A673 (cell line): ENCODE results near the gene MCAT. TPM values are rescaled to one million over a fixed set of nuclear protein-coding genes. Genes with fewer than 3 reads are reported as not detected.

Experiments
- BruUV-seq: library from RNA; stranded (reverse); fragments of 400-500 nt; replicated peaks from 2 replicates; lab custom pipeline; 2021; lab: Mats Ljungman, UMichigan
- CTCF ChIA-PET: fragments of 300-600 bp; sonication (Branson Sonifier 250); formaldehyde crosslinking; loops from one replicate; lab custom pipeline; 2022; ENCODE audit warnings: antibody characterized with exemption; lab: Charles Lee
- POLR2A ChIA-PET: fragments of 300-600 bp; sonication (Branson Sonifier 250); formaldehyde crosslinking; loops from one replicate; lab custom pipeline; 2022; ENCODE audit warnings: antibody characterized with exemption; ENCODE audit not compliant: low non-redundant PET; lab: Charles Lee
- DNase-seq: peaks from one replicate; pipeline ENCODE4 v3.0.0-alpha.2; 2015; ENCODE audit warnings: low spot score
- H3K27ac ChIP-seq: fragments of 200-600 bp; sonication (generic); 2 replicates; pipeline ENCODE4 v1.5.1; 2016; ENCODE audit warnings: mixed run types, low read depth, mild to moderate bottlenecking, mixed read lengths, antibody characterized with exemption, low read length; ENCODE audit not compliant: poor library complexity, severe bottlenecking
- H3K27me3 ChIP-seq: fragments of 200-600 bp; sonication (generic); replicated peaks from 2 replicates; pipeline ENCODE4 v1.6.1; 2017; ENCODE audit warnings: mixed run types, low read depth, mild to moderate bottlenecking, mixed read lengths, antibody characterized with exemption, low read length; ENCODE audit not compliant: insufficient read depth, poor library complexity
- H3K36me3 ChIP-seq: fragments of 200-600 bp; sonication (generic); 2 replicates; pipeline ENCODE4 v1.6.1; 2016; ENCODE audit warnings: mixed run types, mild to moderate bottlenecking, mixed read lengths, antibody characterized with exemption, low read length; ENCODE audit not compliant: insufficient read depth, poor library complexity, severe bottlenecking
- H3K4me1 ChIP-seq: fragments of 200-600 bp; sonication (generic); 2 replicates; pipeline ENCODE4 v1.6.1; 2017; ENCODE audit warnings: mixed run types, mild to moderate bottlenecking, mixed read lengths, antibody characterized with exemption, low read length; ENCODE audit not compliant: insufficient read depth, poor library complexity, severe bottlenecking
- H3K4me3 ChIP-seq: fragments of 200-600 bp; sonication (generic); 2 replicates; pipeline ENCODE4 v1.5.1; 2016; ENCODE audit warnings: low read depth, mixed run types, mild to moderate bottlenecking, mixed read lengths, low read length; ENCODE audit not compliant: poor library complexity, severe bottlenecking
- H3K9me3 ChIP-seq: fragments of 200-600 bp; sonication (generic); 2 replicates; pipeline ENCODE4 v1.6.1; 2016; ENCODE audit warnings: mixed run types, low read depth, mild to moderate bottlenecking, mixed read lengths, antibody characterized with exemption, low read length; ENCODE audit not compliant: poor library complexity, severe bottlenecking
- EZH2 ChIP-seq: fragments of 200-600 bp; sonication (generic); IDR thresholded peaks from 2 replicates; pipeline ENCODE4 v1.6.1; 2017; ENCODE audit warnings: borderline replicate concordance, low read depth, mild to moderate bottlenecking, mixed read lengths, antibody characterized with exemption, low read length; ENCODE audit not compliant: poor library complexity, severe bottlenecking
- intact Hi-C: fragments of 100-400 bp; cut with micrococcal nuclease; formaldehyde crosslinking; loops from one replicate; pipeline ENCODE4 v1.10.0; 2022; ENCODE audit not compliant: unreplicated experiment
- total RNA-seq: library from RNA; stranded (reverse); gene quantifications from 2 replicates; pipeline ENCODE4 v1.2.3, GENCODE V29; 2021
- TF ChIP-seq, protein P1 (sequence below): fragments of 300-800, 200-600 bp; sonication (generic); conservative IDR thresholded peaks from 2 replicates; pipeline ENCODE4 v1.5.1; 2017; ENCODE audit warnings: low read depth, mild to moderate bottlenecking, antibody characterized with exemption, low read length, moderate library complexity, mixed read lengths

The MCAT gene
- total RNA-seq, 1 experiment from 2014 or later: 32.2 TPM

DNA sequence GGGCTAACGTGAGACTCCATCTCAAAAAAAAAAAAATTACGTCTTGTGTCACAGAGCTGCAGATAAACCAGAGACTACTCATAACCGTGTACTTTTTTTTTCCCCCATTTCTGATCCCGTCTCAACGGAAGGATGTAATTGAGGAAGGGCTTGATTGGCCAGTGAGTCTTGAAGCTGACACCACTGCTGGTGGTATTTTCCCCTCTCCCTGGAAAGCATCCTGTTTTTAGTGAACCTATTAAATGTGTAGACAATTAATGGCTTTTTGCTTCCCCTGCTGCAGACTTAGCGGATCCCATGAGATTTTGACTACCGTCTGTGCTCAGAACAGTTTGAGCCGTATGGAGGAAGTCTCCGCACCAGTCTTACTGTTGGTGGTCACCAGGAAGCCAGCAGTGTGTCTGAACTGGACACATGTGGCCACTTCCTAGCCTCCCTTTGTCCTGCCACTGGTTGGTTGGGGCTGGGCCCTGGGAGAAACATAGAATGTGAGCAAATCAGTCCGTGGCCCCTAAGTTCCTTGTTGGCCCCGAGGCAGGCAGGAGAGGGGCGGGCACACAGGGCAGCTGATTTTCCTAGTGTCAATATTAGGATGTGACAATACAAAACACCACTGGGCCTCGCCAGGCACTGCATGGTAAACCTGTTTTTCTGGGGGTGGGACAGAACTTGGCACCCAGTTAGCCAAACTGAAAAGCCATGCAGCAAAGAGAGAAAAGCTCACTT, 29.5 kb downstream of the MCAT start:
- Histone ChIP-seq H3K27ac (peak overlapping the region; percentile 17), H3K4me3 (no peak overlapping the region), H3K36me3 (no peaks in the 10 kb centered on the region), H3K4me1 (peaks cover 11% of the 10 kb centered on the region), H3K27me3 (peaks cover 7% of the 10 kb centered on the region), H3K9me3 (no peaks in the 10 kb centered on the region)
- no TSS peak for BruUV-seq
- peak; percentile 83 for DNase-seq
- TF ChIP-seq, protein P1, sequence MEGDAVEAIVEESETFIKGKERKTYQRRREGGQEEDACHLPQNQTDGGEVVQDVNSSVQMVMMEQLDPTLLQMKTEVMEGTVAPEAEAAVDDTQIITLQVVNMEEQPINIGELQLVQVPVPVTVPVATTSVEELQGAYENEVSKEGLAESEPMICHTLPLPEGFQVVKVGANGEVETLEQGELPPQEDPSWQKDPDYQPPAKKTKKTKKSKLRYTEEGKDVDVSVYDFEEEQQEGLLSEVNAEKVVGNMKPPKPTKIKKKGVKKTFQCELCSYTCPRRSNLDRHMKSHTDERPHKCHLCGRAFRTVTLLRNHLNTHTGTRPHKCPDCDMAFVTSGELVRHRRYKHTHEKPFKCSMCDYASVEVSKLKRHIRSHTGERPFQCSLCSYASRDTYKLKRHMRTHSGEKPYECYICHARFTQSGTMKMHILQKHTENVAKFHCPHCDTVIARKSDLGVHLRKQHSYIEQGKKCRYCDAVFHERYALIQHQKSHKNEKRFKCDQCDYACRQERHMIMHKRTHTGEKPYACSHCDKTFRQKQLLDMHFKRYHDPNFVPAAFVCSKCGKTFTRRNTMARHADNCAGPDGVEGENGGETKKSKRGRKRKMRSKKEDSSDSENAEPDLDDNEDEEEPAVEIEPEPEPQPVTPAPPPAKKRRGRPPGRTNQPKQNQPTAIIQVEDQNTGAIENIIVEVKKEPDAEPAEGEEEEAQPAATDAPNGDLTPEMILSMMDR: no peak
- no peak for TF ChIP-seq EZH2
- intact Hi-C loops: no loop called here
- ChIA-PET POLR2A (interaction anchor here (0.6 to 0.7 kb wide), 3 partner anchors 333 to 603 kb away, joined by 3 to 10 read pairs (median 7); no protein-coding TSS in a partner anchor), CTCF (interaction anchor here (0.6 to 0.7 kb wide), 2 partner anchors 21 to 29 kb away, joined by 4 read pairs; no protein-coding TSS in a partner anchor)

DNA sequence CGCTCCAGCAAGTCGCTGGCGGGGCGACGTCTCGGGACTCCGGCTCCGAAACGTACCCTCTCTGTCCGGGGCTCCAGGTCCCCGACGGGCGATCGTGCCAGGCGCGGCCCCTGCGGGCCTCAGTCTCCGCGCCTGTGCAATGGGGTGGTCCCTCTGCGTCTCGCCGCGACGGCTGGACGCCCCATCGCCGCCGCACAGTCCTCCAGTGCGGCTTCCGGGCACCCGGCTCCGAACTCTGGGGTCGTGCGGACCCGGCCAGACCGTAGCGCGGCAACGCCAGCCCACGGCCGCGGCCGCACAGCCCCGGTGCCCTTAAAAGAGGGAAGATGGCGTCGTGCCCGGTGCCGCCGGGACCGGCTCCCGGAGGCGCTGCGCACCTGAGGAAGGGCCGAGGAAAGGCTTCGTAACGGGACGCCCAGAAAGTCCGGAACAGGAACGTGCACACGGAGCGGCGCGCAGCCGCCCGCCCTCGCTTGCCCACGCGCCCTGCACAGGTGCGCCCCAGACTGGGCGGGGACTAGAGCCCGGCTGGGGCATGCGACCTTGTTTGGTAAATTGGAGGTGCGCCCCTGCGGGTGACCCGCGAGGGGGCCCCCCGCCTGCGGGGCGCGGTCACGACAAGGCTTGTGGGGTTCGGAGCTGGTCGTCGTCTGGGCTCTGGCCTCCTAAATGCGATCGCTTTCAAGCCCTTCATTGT, 32.1 kb downstream of the MCAT start:
- no TSS peak for BruUV-seq
- no peak for DNase-seq
- intact Hi-C loops: no loop called here
- H3K4me1 ChIP-seq: peaks cover 11% of the 10 kb centered on the region
- peak overlapping the region; percentile 57 for H3K4me3 ChIP-seq
- ChIA-PET CTCF (no interaction called here), POLR2A (no interaction called here)
- no peaks in the 10 kb centered on the region for H3K9me3 ChIP-seq
- TF ChIP-seq, protein P1: no peak
- TF ChIP-seq EZH2: no peak
- no peaks in the 10 kb centered on the region for H3K36me3 ChIP-seq
- no peak overlapping the region for H3K27ac ChIP-seq
- H3K27me3 ChIP-seq: peaks cover 7% of the 10 kb centered on the region

DNA sequence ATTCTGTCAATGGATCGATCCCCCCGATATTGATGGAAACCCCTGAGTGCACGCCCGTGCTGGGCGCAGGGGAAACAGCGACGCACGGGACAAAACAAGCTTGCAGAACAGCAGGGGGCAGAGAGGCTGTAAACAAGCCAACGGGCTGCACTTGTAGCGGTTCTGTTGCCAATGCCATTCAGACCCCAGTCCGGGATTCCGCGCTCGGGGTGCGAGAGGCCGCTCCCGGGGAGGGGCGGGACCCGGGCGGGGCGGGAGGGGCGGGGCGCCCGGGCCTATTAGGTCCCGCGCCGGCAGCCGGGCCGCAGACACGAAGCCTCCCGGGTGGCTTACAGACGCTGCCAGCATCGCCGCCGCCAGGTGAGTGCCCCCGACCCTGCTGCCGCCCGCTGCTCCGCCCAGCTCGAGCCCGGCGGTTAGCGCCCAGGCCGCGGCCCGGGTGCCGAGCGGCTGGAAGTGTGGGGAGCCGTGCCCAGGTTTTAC, 32.7 kb downstream of the MCAT start, which contains the start of gene BIK:
BIK (plus strand) TSS at position 307 of the 483 bp plus-strand sequence. CDS start 13,273 bp downstream, outside the sequence.
- Histone ChIP-seq H3K9me3 (no peaks in the 10 kb centered on the region), H3K4me1 (peaks cover 11% of the 10 kb centered on the region), H3K27me3 (peaks cover 7% of the 10 kb centered on the region), H3K27ac (no peak within 1 kb of the TSS), H3K36me3 (no peaks in the 10 kb centered on the region), H3K4me3 (peak within 1 kb of the TSS; percentile 57)
- no TSS peak for BruUV-seq
- no peak for TF ChIP-seq EZH2
- TF ChIP-seq, protein P1: no peak
- CTCF ChIA-PET: no interaction called here
- peak; percentile 35 for DNase-seq
- POLR2A ChIA-PET: no interaction called here
- intact Hi-C loops: no loop called here
